ENCODE measurements around the gene ST3GAL6. TPM values are rescaled to one million over a fixed set of nuclear protein-coding genes. Genes with fewer than 3 reads are reported as not detected.

ST3GAL6 gene
- total RNA-seq, 1 experiment from 2014 or later = 11.1 TPM

Other genes starting within 250 kb of the ST3GAL6 start
- 140 and 166 TPM in 2 replicates for gene CLDND1, start 240.4 kb upstream of the ST3GAL6 start, total RNA-seq (2014; rRNA removed; shearing (Covaris generic))
- gene GPR15, start 231.4 kb upstream of the ST3GAL6 start, total RNA-seq (2014; rRNA removed; shearing (Covaris generic)) = not detected in 2 replicates
- 37.1 and 41.3 TPM in 2 replicates for gene CPOX, start 169.7 kb upstream of the ST3GAL6 start, total RNA-seq (2014; rRNA removed; shearing (Covaris generic))
- gene DCBLD2, start 138.4 kb downstream of the ST3GAL6 start, total RNA-seq (2014; rRNA removed; shearing (Covaris generic)) = 808 and 1,036 TPM in 2 replicates